GM23248 (cell line): ENCODE results near the gene WBP1L.

ENCODE experiments used
- EZH2 ChIP-seq: fragments of 200-600 bp; sonication (generic); IDR thresholded peaks from 2 replicates; pipeline ENCODE4 v1.6.1; 2018; ENCODE audit warnings: antibody characterized with exemption, mild to moderate bottlenecking; ENCODE audit not compliant: insufficient read depth, poor library complexity, severe bottlenecking
- EZH2phosphoT487 ChIP-seq: fragments of 200-600 bp; sonication (generic); IDR thresholded peaks from 2 replicates; pipeline ENCODE4 v1.6.1; 2018; ENCODE audit warnings: antibody characterized with exemption, moderate library complexity, mild to moderate bottlenecking, low read depth; ENCODE audit not compliant: insufficient read depth

- TF ChIP-seq EZH2 (no peak), EZH2phosphoT487 (no peak)
These were observed 116.2 kb downstream of the WBP1L start for GRCh38 chr10:102859911-102860310.
